Germinal center (tissue), 1 donor: Measurements from ENCODE around the gene PRDM16.

Experiments
- DNase-seq: peaks from one replicate; pipeline ENCODE4 v3.0.0; 2012; ENCODE audit warnings: mixed read lengths, low spot score

Gene PRDM16

DNA sequence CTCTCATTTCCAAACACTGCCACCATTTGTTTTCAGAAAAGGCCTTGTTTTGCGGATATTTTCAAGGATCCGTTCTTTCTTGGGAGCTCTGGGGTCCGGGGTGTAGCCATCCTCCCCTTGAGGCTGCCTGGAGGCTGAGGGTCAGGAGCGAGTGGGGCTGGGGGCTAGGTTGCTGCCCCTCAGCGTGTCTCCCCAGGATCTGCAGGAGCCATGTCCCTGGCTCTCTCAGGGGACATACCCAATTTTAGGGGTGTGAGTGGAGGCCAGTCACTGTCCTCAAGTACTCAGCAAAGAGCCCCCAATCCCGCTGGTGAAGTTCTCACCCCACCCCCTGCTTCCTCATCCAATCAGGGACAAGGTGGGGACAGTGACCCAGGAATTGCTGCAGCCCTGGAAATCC lies 15.0 kb upstream of the PRDM16 start:
- no peak for DNase-seq

DNA sequence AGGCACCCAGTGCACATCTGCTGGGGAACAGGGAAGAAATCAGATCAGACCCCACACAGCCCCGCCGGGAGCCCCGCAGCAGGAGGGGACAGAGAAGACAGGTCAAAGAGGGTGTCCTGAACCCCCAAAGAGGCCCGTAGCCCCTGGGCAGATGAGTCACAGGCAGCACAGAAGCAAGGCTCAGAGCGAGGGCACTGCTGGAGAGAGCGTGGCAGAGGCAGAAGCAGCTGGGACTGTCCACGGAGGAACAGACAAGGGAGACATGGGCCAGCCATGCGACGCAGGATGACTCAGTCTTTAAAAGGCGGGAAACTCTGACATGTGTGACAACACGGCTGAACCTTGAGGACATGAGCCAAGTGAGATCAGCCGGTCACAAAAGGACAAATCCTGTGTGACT lies 14.5 kb upstream of the PRDM16 start:
- DNase-seq: no peak

DNA sequence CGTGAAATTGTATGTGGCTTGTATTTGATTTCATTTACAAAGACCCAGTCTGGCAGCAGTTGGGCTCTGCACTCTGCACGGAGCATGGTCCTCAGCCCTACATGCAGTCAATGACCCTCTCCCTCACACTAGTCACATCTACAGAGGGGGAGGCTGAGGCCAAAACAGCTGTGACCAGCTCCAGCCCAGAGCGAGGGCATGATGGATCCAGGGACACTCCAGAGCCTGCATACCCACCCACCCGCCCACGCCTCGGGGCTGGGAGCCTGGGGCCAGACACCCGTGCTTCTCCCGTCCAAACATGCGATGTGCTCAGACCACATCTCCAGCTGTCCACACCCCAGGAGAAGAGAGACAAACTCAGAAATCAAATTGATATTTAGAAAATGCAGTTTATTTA lies 14.0 kb upstream of the PRDM16 start:
- DNase-seq: no peak

DNA sequence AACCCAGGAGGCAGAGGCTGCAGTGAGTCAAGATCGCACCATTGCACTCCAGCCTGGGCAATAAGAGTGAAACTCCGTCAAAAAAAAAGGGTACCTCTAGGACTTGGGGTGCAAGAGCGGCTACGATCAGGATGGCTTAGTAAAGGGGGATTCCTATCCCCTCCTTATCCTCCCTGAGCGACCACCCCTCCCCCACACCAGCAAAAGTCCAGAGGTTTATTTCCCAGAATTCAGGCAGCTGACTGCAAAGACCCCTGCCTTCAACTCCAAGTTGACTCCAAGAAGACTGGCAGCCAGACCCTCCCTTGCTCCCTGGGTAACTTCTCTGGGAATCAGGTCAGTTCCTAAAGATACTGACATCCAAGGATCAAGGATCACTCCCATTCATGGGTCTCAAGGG lies 12.4 kb upstream of the PRDM16 start:
- DNase-seq: no peak

DNA sequence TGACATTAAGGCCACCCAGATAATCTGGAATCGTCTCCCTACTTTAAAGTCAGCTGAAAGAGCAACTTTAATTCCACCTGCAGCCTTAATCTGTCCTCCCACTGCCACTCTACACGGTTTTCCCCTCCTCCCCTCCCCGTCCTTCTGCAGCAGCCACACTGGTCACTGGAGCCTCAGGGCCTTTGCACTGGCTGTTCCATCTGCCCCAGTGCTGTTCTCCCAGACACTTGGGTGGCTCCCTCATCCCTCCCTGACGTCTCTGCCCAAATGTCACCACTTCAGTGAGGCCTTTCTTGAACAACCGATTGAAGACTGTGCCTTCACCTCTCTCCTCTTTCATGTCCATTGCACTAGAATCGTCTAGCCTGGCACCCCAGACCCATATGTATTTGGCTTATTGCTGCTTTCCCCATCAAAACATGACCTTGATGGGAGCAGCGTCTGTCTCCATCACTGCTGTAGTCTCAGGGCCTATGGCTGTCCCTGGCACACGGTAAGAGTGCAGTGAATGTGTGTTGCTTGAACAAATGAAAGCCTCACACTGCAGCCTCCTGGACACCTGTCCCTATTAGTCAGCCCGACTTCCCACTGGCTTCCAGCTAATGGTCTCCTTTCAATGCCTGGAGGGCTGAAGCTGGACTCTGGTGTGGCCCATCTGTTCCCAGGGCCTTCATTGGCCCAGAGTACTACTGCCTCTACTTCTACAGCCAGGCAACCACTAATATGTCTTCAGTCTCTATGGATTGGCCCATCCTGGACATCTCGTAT lies 10.6 kb upstream of the PRDM16 start:
- DNase-seq: no peak

DNA sequence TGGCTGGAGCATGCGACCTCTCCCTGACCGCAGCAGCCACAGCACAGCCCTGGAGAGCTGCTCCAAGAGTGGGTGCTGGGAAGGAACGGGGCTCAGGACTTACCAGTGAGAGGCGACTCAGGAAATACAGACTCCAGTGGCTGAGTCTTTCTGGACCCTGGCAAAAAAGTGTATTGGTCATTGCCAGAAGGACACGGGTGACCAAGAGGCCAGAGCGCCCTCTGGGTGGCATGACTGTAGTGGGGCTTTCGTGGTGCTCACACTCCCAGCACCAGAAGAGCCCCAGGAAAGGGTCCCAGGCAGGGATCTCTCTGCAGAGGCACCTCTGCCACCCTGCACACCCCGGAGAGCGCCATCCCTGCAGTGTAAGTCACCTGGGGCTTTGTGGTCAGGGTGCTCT lies 8.9 kb upstream of the PRDM16 start:
- no peak for DNase-seq

DNA sequence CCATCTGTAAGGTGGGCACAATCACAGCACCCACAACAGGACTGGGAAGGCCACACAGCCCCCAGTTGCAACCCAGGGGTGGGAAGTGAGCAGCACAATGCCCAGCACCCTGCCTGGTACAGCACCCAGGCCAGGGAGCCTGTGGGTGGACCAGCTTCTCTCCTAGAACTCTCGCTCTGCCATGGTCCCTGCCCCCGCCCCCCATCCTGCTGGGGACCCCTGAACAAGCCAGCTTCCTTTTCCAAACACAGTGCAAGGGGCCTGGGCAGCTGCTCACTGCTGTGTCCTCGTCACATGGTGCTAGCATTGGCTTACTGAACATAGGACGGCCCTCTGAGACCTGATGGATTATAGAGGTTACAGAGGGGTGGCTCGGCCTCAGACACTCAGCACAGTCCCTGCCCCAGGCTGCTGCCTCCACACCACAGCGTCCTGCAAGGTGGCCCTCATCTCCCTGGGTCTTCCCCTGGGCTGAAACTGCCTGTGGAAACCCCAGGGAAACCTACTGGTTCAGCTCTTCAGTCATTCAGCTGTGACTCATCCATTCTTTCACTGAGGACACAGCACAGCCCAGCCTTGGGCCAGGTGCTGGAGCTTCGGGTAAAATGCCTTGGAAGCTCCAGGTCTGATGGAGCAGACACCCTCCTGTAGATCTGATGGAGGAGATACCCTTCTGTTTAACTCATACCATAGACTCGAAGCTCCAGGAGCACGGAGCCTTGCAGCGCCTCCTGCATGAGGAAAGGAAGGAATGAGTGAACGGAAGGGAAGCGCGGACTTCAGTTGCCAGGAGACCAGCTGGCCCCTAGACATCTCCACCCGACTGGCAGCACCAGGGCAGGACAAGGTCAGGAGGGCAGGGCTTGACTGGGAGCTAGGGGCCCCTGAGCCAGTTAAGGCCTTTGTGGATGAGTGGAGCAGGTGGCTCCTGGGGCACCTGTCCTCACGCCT lies 8.1 kb upstream of the PRDM16 start:
- DNase-seq: no peak

DNA sequence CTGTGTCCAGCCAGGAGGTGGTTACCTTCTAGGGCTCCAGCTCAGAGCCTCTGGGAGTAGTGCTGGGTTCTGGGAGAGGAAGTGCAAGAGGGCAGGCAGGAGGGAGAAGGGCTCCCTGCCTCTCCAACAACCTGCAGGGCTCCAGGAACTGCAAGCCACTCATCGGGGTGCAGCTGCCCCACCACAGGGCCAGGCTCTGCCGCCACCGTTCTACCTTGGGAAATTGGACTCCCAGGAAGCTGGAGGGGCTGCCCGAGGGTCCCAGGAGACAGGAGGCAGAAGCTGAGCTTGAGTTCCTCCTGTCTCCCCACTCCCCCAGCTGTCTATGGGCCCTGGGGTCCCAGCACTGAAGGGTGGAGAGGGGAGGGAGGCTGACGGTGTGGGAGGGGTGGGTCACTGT lies 7.4 kb upstream of the PRDM16 start:
- no peak for DNase-seq

DNA sequence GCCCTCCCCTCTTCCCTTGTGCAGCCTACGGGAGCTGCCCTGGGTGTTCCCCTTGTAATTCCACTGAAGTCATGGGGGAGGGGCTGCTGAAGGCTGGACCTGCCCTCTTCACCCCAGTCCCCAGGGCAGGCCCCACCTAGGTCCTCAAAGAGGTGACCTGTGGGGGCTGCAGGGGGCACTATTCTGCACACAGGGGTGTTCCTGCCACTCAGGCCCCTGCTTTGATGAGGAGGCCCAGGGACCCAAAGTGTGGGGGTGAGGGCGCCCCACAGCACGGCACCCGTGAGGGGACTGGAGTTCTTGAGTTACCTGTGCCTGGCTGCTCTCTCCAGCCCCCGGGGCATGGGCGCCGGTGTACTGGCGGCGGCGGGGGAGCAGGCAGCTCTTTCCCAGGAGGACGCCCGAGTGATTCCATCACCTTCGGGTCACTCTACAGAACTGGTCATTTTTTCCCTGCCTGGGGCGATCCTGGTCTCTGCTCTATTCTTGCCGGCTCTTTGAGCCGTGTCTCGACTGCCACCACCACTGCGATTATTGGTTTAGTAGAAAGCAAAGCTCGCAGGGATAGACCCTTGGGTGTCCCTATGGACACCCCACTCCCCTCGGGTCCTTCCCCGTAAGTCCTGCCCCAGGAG lies 6.9 kb upstream of the PRDM16 start:
- no peak for DNase-seq

DNA sequence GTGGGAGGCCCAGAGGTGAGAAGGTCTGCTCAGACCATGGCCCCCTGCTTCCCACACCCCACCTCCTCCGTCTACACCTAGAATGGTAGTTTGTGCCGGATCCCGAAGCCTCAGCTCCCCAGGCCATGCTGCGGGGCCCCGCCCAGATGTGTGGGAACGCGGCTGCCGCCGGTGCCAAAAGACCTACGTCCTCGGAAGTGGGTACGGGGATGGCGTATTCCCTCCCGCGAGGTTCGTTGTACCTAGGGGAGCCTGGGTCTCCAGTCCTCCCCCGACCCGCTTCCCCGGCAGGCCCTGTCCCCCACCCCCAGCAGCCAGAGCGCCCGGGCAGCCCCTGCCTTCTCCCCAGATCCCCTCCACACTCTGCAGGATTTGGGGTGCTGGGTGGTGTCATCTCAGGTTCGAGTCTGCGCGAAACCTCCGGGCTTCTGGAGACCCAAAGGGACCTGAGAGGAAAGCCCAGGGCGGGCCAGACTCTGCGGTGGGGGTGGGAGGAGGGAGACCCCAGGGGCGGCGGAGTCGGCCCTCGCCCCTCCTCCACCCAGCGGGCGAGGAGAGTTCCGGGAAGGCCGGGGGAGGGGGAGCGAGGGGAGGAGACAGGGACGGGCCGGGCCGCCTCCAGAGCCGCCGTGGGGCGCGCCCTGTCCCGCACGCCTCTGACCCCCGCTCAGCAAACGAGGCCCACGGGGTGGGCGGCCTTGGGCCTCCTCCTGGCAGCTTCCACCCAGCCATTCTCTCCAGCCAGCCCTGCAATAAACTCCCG lies 6.2 kb upstream of the PRDM16 start:
- no peak for DNase-seq

DNA sequence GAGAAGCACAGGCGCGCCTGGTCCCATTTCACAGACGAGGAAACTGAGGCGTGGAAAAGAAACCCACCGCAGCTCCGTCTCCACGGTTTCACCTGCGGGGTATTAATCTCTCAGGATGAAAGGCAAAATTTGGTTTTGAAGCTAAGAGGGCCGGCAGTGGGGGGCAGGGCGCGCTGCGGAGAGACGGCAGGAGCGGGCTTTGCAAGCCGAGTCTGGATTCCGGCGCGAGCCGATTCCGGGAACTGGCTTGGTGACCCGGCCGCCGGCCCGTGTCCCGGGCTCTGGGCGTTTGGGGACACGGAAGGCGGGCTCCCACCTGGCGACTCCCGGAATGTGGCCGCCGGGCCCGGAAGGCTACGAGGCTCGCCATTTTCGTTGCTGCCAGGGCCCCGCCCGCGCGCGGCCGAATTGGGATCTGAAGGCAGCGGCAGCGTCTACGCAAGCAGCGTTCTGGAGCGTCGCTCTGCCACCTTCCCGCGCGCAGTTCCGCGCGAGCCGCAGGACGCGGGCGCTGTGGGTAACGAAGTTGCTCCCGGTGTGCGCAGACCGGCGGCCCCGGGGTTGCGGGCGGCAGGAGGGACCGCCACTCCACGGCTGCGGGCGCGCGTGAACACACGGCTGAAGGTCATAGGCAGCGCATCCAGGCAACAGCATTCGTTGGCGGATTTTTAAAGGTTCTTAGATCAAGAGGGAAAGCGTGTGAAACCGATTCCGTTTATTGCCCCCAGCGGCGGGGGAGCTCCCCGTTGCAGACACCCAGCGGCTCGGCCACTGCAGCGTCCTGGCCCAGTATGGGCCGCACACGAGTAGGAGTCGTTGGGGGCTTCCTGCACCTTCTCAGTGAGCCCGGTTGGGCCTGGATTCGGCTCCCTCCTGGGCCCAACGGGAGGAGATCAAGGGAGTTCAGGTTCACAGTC lies 5.4 kb upstream of the PRDM16 start:
- DNase-seq: no peak

DNA sequence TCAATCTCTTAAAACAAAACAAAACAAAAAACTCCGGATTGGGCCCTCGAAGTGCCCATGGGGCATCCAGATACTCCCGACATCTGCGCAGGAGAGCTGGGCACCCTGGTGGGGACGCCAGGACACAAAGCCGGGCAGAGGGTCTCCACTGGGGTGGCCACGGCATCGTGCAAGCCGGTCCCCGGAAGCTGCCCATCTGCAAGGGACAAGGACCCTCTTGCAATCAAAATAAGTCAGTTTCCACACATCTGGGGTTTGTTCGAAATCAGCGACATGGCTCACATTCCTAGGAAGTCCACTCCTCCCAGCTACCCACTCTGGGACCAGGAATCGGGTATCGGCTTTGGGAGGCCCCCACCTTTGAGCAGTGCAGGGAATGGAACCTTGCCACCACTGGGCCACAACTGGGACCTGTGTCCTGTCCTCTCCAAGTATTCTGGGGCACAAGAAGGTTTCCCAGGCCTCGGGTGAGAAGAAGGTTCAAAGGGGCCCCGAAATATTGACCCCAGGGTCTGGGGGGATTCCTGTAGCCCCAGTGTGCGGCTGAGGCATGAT lies 4.6 kb upstream of the PRDM16 start:
- no peak for DNase-seq

DNA sequence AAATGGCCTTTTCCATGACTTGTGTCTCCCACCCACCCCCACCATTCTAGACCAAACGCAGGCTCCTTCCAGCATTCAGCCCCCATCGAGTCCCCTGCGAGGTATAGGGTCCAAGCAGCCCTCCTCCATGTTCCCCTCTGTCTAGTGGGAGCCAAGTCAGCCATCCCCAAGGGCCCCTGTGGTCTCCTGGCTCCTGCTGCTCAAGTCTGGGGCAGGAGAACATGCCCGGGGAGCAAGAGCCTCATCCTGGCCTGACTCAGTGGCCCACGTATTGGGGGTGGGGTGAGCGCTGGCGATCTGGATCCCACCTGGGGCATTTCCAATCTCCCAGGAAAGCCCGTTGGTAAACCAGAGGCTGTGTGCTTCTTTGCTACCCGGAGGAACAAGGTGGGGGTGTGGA lies 4.1 kb upstream of the PRDM16 start:
- no peak for DNase-seq

DNA sequence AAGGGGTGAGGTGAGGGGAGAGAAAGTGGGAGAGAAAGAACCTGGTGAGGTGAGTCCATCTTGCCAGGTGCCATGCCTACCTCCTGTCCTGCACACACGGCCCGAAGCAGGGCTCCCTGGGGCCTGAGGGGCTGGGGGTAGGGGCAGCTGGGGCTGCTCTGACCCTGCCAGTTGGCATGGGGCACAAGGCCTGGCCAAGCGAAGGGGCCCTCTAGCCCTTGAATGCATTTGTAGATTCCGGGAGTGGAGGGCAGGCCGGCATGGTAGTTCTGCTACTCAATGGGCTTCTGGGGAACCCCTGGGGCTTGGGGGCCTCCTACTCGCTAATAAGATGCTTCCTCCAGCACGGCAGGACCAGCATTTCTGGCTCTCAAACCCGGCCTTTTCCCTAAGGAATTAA lies 3.6 kb upstream of the PRDM16 start:
- DNase-seq: no peak

DNA sequence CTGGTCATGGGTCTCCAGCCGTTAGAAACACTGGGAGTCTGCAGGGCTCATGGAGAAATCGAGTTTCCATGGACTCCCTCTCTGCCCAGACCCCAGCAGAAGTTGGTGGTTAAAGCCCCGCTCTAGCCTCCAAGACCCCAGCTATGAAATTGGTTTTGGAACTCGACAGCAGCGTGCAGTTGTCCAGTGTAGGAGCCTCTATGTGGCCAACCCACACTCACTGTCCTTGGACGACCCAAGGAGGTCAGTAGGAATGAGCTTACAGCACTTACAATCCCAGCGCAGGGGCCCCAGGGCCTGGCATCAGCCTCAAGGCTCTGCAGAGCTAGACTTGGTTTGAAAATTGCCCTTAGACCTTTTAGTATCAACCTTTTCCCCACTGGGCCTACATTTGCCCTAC lies 3.2 kb upstream of the PRDM16 start:
- DNase-seq: no peak

DNA sequence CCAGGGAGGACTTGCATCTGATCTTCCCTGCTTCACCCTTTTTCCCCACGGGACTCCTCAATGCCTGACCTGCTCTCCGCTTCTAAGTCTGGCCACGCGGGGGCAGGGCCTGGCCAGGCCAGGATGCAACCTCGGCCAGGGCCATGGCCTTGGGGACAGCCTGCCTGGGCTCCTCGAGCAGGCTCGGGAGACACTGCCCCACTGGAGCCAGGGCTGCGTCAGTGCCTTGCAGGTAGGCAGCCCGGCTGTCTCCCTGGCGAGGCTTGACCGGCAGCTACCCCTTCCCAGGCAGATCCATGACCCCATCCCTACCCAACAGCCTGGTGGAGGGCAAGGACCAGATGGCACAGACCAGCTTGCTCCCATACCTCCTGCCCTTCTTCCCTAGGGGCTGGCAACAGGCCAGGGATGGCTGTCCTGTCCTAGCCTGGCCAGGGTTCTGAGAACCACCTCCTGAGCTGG lies 2.7 kb upstream of the PRDM16 start:
- DNase-seq: no peak

DNA sequence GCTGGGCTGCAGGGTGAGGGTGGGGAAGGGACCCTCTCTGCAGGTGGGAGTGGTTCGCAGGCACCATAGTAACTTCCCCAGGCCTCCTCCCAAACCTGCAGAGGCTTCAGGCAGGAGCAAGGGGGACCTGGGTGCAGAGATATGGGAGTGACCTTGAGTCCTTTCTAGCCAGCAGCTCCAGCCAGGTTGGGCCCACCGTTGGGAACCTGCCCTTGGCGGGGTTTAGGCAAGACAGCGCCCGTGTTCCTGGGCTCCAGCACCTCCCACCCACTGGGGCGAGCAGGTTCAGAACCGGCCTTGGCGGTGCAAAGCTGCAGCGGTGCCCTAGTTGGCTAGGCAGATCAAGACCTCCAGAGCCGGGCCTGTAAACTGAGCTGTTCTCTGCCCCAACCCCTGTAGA lies 2.2 kb upstream of the PRDM16 start:
- no peak for DNase-seq

DNA sequence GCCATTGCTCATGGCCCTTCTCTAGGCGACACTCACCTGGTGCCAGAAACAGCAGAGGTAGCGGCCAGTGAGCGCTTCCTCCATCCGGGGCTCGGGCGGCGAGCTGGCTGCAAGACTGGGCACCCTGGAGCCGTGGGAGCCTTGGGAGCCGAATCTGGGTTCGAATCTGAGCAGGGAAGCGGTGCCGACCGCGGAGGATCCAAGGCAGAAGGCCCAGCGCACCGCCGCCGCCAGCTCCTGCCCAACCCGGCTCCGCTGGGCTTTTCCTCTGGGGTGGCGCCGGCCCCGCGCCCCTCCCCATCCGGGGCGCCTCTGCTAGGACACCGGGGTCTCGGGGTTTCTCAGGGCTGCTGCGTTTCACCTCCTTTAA lies 1.7 kb upstream of the PRDM16 start:
- DNase-seq: no peak

DNA sequence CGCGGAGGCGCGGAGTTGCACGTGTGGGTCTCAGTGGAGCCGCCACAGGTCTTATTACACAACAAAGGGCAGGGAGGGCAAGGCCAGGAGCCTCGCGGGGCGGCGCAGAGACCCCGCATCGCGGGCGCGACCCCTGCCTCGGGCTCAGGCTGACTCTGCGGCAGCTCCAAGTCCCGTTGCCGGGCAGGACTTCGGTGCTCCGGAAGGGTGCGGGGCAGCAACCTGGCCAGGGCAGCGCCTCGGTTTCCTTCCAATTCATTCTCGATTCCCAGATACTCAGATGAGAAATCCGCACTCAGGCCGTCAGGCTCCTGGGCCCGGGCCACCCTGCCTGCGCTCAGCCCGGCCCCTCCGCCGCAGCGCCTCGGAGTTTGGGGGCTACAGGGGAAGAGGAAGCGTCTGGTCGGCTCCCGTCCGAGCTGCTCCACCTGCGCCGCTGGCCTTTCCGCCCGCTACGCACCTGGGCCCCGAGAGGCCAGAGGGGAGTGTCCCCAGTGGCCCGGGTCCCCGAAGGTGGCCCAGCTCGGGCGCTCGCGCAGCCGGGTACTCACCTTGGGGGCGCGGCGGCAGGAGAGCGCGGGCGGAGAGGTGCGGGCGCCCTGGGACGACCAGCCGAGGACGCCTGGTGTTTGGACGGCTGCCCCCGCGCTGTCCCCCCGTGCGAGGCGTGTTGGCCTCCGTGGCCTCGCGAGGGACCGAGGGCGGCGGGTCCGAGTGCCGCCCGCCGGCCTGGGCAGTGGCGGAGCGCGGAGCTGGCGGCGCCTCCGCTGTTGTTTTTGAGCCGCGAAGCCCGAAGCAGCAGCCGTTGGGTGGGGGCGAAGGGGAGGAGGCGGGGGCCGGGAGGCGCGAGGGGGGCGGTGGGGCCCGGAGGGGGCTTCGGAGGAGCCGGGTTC lies 1.1 kb upstream of the PRDM16 start:
- DNase-seq: no peak
